ENCODE measurements around the gene MRPL38.

Gene MRPL38

DNA sequence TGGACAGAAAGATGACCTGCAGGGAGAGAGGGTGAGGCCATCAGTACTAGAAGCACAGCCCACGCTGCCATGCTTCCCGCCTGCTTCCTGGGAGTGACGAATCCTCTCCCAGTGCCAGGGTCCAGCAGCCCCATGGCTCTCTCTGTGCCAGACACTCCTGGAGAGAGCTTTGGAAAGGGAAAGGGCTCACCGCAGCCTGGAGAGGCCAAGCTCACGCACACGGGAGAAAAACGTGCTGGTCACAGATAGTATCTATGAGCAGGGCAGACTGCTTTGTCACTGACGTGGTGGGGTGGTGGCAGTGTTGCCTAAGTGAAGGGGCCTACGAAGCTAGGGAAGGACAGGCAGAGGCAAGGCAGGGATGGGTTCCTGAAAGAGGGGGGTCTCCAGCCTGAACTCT, 55.0 kb downstream of the MRPL38 start:
- DNase-seq (ENCODE audit: low read depth), result no peak
- TF ChIP-seq CTCF (IDR thresholded peaks at IDR 0.05; ENCODE audit: control insufficient read depth, extremely low read depth, insufficient read depth), result no peak
- no peak overlapping the region for H3K4me3 ChIP-seq (ENCODE audit: low read depth, low read length)

GRCh38 chr17:75849279-75849646, 55.4 kb downstream of the MRPL38 start:
- no peak overlapping the region for H3K4me3 ChIP-seq (ENCODE audit: low read depth, low read length)
- no peak for DNase-seq (ENCODE audit: low read depth)
- TF ChIP-seq CTCF (IDR thresholded peaks at IDR 0.05; ENCODE audit: control insufficient read depth, extremely low read depth, insufficient read depth), result no peak
